Lower leg skin (tissue), 3 donors: ENCODE data around the gene RPL41.

ENCODE experiments used
- POLR2A ChIP-seq, 2 donors: fragments of 450-650 bp; IDR thresholded peaks; one replicate each; pipeline ENCODE4 v1.6.1; 2016 to 2017; ENCODE audit warnings: antibody characterized with exemption in 2 of 2, mild to moderate bottlenecking in 1 of 2, moderate library complexity in 1 of 2
- TF ChIP-seq, protein P1 (sequence below), 3 donors: fragments of 450-650 bp; IDR thresholded peaks; one replicate each; pipeline ENCODE4 v1.5.1; 2016; ENCODE audit warnings: antibody characterized with exemption in 3 of 3, mild to moderate bottlenecking in 3 of 3, moderate library complexity in 2 of 3

DNA sequence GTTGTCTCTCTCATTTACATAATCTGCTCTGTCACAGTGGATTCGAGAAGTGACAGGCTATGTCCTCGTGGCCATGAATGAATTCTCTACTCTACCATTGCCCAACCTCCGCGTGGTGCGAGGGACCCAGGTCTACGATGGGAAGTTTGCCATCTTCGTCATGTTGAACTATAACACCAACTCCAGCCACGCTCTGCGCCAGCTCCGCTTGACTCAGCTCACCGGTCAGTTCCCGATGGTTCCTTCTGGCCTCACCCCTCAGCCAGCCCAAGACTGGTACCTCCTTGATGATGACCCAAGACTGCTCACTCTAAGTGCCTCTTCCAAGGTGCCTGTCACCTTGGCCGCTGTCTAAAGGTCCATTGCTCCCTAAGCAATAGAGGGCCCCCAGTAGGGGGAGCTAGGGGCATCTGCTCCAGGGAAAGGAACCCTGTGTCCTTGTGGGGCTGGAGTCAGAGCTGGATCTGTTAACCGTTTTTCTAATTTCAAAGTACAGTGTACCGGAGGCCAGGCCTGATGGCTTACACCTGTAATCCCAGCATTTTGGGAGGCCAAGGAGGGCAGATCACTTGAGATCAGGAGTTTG is 31.4 kb upstream of the RPL41 start:
- TF ChIP-seq, protein P1, sequence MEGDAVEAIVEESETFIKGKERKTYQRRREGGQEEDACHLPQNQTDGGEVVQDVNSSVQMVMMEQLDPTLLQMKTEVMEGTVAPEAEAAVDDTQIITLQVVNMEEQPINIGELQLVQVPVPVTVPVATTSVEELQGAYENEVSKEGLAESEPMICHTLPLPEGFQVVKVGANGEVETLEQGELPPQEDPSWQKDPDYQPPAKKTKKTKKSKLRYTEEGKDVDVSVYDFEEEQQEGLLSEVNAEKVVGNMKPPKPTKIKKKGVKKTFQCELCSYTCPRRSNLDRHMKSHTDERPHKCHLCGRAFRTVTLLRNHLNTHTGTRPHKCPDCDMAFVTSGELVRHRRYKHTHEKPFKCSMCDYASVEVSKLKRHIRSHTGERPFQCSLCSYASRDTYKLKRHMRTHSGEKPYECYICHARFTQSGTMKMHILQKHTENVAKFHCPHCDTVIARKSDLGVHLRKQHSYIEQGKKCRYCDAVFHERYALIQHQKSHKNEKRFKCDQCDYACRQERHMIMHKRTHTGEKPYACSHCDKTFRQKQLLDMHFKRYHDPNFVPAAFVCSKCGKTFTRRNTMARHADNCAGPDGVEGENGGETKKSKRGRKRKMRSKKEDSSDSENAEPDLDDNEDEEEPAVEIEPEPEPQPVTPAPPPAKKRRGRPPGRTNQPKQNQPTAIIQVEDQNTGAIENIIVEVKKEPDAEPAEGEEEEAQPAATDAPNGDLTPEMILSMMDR (IDR thresholded peaks at IDR 0.05): no peak
- no peak for TF ChIP-seq POLR2A (IDR thresholded peaks at IDR 0.05)
